ENCODE data around the gene HAUS6.

DNA sequence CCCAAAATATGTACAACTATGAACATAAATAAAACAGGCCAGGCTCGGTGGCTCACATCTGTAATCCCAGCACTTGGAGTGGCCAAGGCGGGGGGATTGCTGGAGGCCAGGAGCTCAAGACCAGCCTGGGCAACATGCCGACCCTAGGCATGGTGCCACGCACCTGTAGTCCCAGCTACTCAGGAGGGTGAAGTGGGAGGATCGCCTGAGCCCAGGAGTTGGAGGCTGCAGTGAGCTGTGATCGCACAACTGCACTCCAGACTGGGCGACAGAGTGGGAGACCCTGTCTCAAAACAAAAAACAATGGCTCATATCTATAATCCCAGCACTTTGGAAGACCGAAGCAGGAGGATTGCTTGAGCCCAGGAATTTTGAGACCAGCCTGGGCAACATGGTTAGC lies 1.5 kb downstream of the HAUS6 start:
- TF ChIP-seq, protein P1, sequence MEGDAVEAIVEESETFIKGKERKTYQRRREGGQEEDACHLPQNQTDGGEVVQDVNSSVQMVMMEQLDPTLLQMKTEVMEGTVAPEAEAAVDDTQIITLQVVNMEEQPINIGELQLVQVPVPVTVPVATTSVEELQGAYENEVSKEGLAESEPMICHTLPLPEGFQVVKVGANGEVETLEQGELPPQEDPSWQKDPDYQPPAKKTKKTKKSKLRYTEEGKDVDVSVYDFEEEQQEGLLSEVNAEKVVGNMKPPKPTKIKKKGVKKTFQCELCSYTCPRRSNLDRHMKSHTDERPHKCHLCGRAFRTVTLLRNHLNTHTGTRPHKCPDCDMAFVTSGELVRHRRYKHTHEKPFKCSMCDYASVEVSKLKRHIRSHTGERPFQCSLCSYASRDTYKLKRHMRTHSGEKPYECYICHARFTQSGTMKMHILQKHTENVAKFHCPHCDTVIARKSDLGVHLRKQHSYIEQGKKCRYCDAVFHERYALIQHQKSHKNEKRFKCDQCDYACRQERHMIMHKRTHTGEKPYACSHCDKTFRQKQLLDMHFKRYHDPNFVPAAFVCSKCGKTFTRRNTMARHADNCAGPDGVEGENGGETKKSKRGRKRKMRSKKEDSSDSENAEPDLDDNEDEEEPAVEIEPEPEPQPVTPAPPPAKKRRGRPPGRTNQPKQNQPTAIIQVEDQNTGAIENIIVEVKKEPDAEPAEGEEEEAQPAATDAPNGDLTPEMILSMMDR (IDR thresholded peaks at IDR 0.05): no peak
- no peak for TF ChIP-seq POLR2A (IDR thresholded peaks at IDR 0.05)

Data from transverse colon (tissue), 3 donors.